ENCODE measurements around the gene POMT1. TPM values are rescaled to one million over a fixed set of nuclear protein-coding genes. Genes with fewer than 3 reads are reported as not detected.

POMT1 gene
- total RNA-seq, 2 experiments from 2014 or later, result 4.7 to 27.1 TPM

DNA sequence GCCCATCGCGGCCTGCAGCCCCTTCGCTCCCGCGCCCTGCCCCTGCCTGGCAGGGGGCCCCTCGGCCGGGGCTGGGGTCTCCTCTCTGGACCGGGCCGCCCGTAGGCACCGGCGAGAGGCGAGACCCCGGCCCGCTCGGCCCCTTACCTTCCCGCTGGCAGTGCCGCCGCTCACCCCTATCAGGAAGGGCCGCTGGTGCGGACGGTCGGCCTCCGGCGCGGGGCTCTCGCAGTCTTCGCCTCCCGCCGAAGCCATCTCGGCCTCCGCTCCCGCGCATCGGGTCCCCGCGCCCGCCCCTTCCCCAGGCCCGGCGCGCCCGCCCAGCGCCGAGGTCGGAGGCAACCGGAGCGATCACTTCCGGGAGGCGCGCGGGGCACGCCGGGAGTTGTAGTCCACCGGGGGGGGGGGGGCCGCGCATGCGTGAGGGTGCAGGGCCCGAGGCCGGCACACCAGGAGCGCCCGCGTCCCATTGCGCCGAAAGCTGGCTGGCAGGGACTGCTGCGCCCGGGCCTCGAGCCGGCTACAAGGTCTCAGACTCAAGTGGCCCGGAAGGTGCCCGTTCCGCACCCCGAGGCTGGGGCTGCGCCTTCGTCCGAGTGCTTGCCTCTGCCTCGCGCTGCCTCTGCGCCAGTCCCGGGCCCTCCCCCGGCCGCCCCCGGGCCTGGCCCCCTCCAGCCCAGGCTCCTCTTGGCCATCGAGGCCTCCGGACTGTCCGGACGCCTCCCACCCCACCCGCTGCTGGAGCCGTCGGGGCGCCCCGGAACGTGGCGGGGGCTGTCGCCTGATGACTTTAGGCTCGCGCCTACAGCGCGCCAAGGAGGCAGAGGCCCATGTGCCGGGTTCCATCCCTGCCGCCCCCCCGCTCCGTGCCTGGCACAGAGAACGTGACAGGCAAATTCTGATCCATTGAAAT, 28.5 kb downstream of the POMT1 start, which contains the start of gene UCK1:
Gene UCK1, minus strand, starts transcription at position 344 of the 913 bp plus-strand sequence. Its CDS starts 89 bp downstream, at position 255.
- POLR2A ChIA-PET, result no interaction called here
- peak; percentile 88 for DNase-seq (ENCODE audit: low spot score)
- no TSS peak for BruUV-seq (replicated peaks)
- H3K4me3 ChIP-seq (ENCODE audit: low read depth, low read length, poor library complexity, severe bottlenecking), result peak within 1 kb of the TSS; percentile 97
- peaks cover 31% of the 10 kb centered on the region for H3K36me3 ChIP-seq (ENCODE audit: insufficient read depth, low read length)
- H3K4me1 ChIP-seq (ENCODE audit: insufficient read depth, low read length, poor library complexity, severe bottlenecking), result peaks cover 7% of the 10 kb centered on the region
- H3K27ac ChIP-seq (ENCODE audit: low read depth, low read length, poor library complexity, severe bottlenecking), result no peak within 1 kb of the TSS
- no peaks in the 10 kb centered on the region for H3K9me3 ChIP-seq (ENCODE audit: low read length)
- intact Hi-C loops (cut with micrococcal nuclease; ENCODE audit: unreplicated experiment), result loop anchor here (2.0 kb wide), 1 partner anchor 224 kb away; no protein-coding TSS in a partner anchor
- peak within 1 kb of the TSS; percentile 77 for H2AFZ ChIP-seq (ENCODE audit: low read length)
- CTCF ChIA-PET (ENCODE audit: unreplicated experiment), result interaction anchor here (0.5 to 0.6 kb wide), 2 partner anchors 19 to 1108 kb away, joined by 4 to 6 read pairs; no protein-coding TSS in a partner anchor
- no peaks in the 10 kb centered on the region; the same call in 1 of the 2 replicates for H3K79me2 ChIP-seq (ENCODE audit: insufficient read depth, low read depth, low read length)
- H3K4me2 ChIP-seq (ENCODE audit: low read length), result peak within 1 kb of the TSS; percentile 99
- TF ChIP-seq, protein P1, sequence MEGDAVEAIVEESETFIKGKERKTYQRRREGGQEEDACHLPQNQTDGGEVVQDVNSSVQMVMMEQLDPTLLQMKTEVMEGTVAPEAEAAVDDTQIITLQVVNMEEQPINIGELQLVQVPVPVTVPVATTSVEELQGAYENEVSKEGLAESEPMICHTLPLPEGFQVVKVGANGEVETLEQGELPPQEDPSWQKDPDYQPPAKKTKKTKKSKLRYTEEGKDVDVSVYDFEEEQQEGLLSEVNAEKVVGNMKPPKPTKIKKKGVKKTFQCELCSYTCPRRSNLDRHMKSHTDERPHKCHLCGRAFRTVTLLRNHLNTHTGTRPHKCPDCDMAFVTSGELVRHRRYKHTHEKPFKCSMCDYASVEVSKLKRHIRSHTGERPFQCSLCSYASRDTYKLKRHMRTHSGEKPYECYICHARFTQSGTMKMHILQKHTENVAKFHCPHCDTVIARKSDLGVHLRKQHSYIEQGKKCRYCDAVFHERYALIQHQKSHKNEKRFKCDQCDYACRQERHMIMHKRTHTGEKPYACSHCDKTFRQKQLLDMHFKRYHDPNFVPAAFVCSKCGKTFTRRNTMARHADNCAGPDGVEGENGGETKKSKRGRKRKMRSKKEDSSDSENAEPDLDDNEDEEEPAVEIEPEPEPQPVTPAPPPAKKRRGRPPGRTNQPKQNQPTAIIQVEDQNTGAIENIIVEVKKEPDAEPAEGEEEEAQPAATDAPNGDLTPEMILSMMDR (conservative IDR thresholded peaks at IDR 0.05; ENCODE audit: low read length), result no peak
- H4K20me1 ChIP-seq (ENCODE audit: insufficient read depth, low read length), result no peaks in the 10 kb centered on the region
- H3K9me2 ChIP-seq (ENCODE audit: insufficient read depth, low read length), result no peaks in the 10 kb centered on the region

DNA sequence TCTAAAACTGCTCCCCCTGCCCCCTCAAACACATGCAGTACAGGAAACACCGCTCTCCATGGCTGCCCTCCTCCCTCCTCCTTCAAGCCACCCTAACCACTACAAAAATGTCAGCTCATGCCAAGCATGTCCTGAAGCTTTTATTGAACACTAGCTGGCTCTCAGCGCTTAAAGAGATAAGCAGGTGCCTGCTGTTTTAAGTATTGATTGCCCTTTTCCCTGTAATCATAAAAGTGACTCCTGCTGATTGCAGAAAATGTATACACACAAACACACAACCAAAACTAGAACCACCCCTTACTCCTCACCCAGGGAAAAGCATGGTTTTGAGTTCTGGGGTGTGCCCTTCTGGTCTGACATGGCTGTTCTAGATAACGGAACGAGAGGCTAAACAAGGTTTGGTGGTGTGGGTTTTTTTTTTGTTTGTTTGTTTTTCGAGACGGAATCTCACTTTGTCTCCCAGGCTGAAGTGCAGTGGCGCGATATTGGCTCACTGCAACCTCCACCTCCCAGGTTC, 32.1 kb downstream of the POMT1 start:
- POLR2A ChIA-PET, result interaction anchor here (0.6 kb wide), 1 partner anchor 26 kb away, joined by 4 read pairs; no protein-coding TSS in a partner anchor
- Histone ChIP-seq H2AFZ (ENCODE audit: low read length) (no peak overlapping the region), H3K79me2 (ENCODE audit: insufficient read depth, low read depth, low read length) (no peaks in the 10 kb centered on the region; the same call in 1 of the 2 replicates), H3K9me3 (ENCODE audit: low read length) (no peaks in the 10 kb centered on the region), H3K27ac (ENCODE audit: low read depth, low read length, poor library complexity, severe bottlenecking) (no peak overlapping the region), H3K9me2 (ENCODE audit: insufficient read depth, low read length) (no peaks in the 10 kb centered on the region), H3K36me3 (ENCODE audit: insufficient read depth, low read length) (no peaks in the 10 kb centered on the region), H3K4me2 (ENCODE audit: low read length) (no peak overlapping the region), H4K20me1 (ENCODE audit: insufficient read depth, low read length) (no peaks in the 10 kb centered on the region), H3K4me1 (ENCODE audit: insufficient read depth, low read length, poor library complexity, severe bottlenecking) (peaks cover 7% of the 10 kb centered on the region), H3K4me3 (ENCODE audit: low read depth, low read length, poor library complexity, severe bottlenecking) (no peak overlapping the region)
- CTCF ChIA-PET (ENCODE audit: unreplicated experiment), result no interaction called here
- TF ChIP-seq EZH2phosphoT487 (IDR thresholded peaks at IDR 0.05; ENCODE audit: borderline replicate concordance, low read depth, low read length), result no peak
- TF ChIP-seq, protein P1 (conservative IDR thresholded peaks at IDR 0.05; ENCODE audit: low read length), result no peak
- no peak for DNase-seq (ENCODE audit: low spot score)
- no TSS peak for BruUV-seq (replicated peaks)
- intact Hi-C loops (cut with micrococcal nuclease; ENCODE audit: unreplicated experiment), result no loop called here
